ENCODE results near the gene SYPL2. TPM values are rescaled to one million over a fixed set of nuclear protein-coding genes. Genes with fewer than 3 reads are reported as not detected.

The SYPL2 gene
- total RNA-seq, 4 donors from 2014 or later, result 1.5 to 3.5 (median 2.4) TPM

DNA sequence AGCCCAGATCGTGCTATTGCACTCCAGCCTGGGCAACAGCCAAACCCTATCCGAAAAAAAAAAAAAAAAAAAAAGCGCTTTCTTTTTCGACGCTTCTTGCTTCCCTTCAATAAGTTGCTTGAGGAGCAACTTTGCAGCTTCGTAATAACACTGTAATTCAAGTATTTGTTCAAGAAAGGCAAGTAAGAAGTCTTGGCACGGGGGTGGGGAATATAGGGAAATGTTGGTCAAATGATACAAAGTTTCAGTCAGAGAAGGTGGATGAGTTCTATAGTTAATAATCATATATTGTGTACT, 39.2 kb upstream of the SYPL2 start:
- no peaks in the 10 kb centered on the region for H3K27me3 ChIP-seq
- no peaks in the 10 kb centered on the region for H3K9me3 ChIP-seq
- 4 to 6% methylated on average over 7 of the region's 7 CpGs for WGBS, 2 donors
- H3K4me3 ChIP-seq, result peak overlapping the region; percentile 78 to 86 (median 80)
- no peak for DNase-seq (ENCODE audit: low spot score in 2 of 2)
- peaks cover 0 to 49% (median 16%) of the 10 kb centered on the region in 4 donors for H3K4me1 ChIP-seq
- H3K27ac ChIP-seq, result peak overlapping the region; percentile 65 to 93 (median 86)
- H3K36me3 ChIP-seq, result no peaks in the 10 kb centered on the region
- TF ChIP-seq, protein P1, sequence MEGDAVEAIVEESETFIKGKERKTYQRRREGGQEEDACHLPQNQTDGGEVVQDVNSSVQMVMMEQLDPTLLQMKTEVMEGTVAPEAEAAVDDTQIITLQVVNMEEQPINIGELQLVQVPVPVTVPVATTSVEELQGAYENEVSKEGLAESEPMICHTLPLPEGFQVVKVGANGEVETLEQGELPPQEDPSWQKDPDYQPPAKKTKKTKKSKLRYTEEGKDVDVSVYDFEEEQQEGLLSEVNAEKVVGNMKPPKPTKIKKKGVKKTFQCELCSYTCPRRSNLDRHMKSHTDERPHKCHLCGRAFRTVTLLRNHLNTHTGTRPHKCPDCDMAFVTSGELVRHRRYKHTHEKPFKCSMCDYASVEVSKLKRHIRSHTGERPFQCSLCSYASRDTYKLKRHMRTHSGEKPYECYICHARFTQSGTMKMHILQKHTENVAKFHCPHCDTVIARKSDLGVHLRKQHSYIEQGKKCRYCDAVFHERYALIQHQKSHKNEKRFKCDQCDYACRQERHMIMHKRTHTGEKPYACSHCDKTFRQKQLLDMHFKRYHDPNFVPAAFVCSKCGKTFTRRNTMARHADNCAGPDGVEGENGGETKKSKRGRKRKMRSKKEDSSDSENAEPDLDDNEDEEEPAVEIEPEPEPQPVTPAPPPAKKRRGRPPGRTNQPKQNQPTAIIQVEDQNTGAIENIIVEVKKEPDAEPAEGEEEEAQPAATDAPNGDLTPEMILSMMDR (IDR thresholded peaks at IDR 0.05), result no peak
- TF ChIP-seq POLR2A (IDR thresholded peaks at IDR 0.05) (no peak), EP300 (IDR thresholded peaks at IDR 0.05) (no peak)

DNA sequence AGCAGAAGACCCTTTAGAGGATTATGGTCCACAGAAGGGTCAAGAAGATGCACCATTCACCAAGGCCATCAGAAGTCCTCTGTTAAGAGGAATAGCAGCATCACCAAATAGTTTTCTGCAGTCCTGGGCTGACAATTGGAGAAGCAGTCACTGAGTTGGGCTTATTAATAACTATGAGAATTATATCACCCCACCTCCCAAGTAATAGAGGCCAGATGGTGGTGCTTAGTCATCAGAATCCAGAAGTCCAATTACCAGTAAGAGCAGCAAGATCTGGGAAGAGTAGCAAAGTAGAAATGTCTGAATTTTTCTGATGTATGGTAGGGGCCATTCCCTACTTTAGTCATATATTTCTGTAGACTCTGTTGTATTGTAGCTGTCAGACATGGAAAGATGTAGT, 34.0 kb upstream of the SYPL2 start:
- Histone ChIP-seq H3K9me3 (no peaks in the 10 kb centered on the region), H3K36me3 (no peaks in the 10 kb centered on the region), H3K4me1 (peaks cover 0 to 16% (median 3%) of the 10 kb centered on the region in 4 donors), H3K4me3 (no peak overlapping the region), H3K27ac (no peak overlapping the region), H3K27me3 (no peaks in the 10 kb centered on the region)
- no peak for TF ChIP-seq EP300 (IDR thresholded peaks at IDR 0.05)
- TF ChIP-seq, protein P1 (IDR thresholded peaks at IDR 0.05), result no peak
- DNase-seq (ENCODE audit: low spot score in 2 of 2), result no peak

DNA sequence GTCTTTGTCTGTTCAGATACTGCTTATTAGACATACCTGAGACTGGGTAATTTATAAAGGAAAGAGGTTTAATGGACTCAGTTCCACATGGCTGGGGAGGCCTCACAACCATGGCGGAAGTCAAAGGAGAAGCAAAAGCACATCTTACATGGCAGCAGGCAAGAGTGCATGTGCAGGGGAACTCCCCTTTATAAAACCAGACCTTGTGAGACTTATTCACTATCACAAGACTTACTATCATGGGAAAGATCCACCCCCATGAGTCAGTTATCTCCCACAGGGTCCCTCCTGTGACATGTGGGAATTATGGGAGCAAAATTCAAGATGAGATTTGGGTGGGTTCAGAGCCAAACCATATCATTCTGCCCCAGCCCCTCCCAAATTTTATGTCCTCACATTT, 33.0 kb upstream of the SYPL2 start:
- Histone ChIP-seq H3K36me3 (no peaks in the 10 kb centered on the region), H3K9me3 (no peaks in the 10 kb centered on the region), H3K27me3 (no peaks in the 10 kb centered on the region), H3K4me3 (no peak overlapping the region), H3K4me1 (peaks cover 0 to 6% (median 0%) of the 10 kb centered on the region in 4 donors), H3K27ac (no peak overlapping the region)
- TF ChIP-seq, protein P1 (IDR thresholded peaks at IDR 0.05), result no peak
- TF ChIP-seq EP300 (IDR thresholded peaks at IDR 0.05) (no peak), POLR2A (IDR thresholded peaks at IDR 0.05) (no peak)
- WGBS, 2 donors, result 82 to 100% methylated on average over 1 of the region's 1 CpG
- DNase-seq (ENCODE audit: low spot score in 2 of 2), result no peak

DNA sequence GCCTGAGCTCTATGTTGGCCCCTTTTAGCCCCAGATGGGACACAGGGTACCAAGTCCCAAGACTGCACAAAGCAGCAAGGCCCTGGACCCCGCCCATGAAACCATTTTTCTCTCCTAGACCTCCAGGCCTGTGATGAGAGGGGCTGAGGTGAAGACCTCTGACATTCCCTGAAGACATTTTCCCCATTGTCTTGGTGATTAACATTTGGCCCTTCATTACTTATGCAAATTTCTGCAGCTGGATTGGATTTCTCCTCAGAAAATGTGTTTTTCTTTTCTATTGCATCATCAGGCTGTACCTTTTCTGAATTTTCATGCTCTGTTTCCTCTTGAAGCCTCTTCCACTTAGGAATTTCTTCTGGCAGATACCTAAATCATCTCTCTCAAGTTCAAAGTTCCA, 31.9 kb upstream of the SYPL2 start:
- WGBS, 2 donors, result 77 to 95% methylated on average over 1 of the region's 1 CpG
- Histone ChIP-seq H3K27me3 (no peaks in the 10 kb centered on the region), H3K27ac (no peak overlapping the region), H3K4me1 (no peaks in the 10 kb centered on the region), H3K9me3 (no peaks in the 10 kb centered on the region), H3K36me3 (no peaks in the 10 kb centered on the region), H3K4me3 (no peak overlapping the region)
- DNase-seq (ENCODE audit: low spot score in 2 of 2), result no peak
- TF ChIP-seq, protein P1 (IDR thresholded peaks at IDR 0.05), result no peak
- TF ChIP-seq EP300 (IDR thresholded peaks at IDR 0.05) (no peak), POLR2A (IDR thresholded peaks at IDR 0.05) (no peak)

DNA sequence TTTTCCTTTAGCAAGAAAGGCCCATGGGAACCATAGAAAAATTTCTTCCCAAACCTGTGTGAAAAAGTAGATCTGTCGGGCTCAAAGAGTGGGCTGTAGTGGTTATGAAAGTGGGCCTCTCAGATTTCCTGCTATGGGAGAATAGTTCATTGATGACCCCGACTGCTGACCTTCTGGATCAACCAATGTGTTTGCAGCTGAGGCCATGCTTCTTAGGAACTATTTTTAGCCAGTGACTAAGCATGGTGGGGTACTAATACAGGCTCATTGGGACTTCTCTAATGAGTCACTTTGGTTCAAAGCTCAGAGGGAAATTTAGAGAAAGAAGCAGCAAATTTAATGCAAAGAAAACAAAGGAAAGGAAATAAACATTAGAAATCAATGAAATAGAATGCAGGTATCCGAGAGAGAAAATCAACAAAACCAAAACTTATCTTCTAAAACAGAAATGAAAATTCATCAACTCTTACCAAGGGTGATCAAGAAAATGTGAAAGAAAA, 27.5 kb upstream of the SYPL2 start:
- TF ChIP-seq POLR2A (IDR thresholded peaks at IDR 0.05) (no peak), EP300 (IDR thresholded peaks at IDR 0.05) (no peak)
- TF ChIP-seq, protein P1 (IDR thresholded peaks at IDR 0.05), result no peak
- no peaks in the 10 kb centered on the region for H3K4me1 ChIP-seq
- DNase-seq (ENCODE audit: low spot score in 2 of 2), result peak in 1 of 2 donors; percentile 21
- no peaks in the 10 kb centered on the region for H3K36me3 ChIP-seq
- no peak overlapping the region for H3K4me3 ChIP-seq
- H3K9me3 ChIP-seq, result no peaks in the 10 kb centered on the region
- 46 to 55% methylated on average over 3 of the region's 3 CpGs for WGBS, 2 donors
- H3K27me3 ChIP-seq, result no peaks in the 10 kb centered on the region
- peak overlapping the region in 2 of 4 donors; percentile 12 to 42 for H3K27ac ChIP-seq

All from tibial nerve (tissue), 4 donors.